Testis (tissue), 3 donors: Measurements from ENCODE around the gene PLPPR3. TPM values are rescaled to one million over a fixed set of nuclear protein-coding genes. Genes with fewer than 3 reads are reported as not detected.

Experiments
- DNase-seq: peaks from one replicate; pipeline ENCODE4 v3.0.0-alpha.2; 2019
- H3K27ac ChIP-seq, 2 donors: fragments of 200-600 bp; sonication (generic); one replicate each; pipeline ENCODE4 v1.5.1; 2019
- H3K27me3 ChIP-seq: fragments of 200-600 bp; sonication (generic); one replicate; pipeline ENCODE4 v1.5.1; 2019
- H3K36me3 ChIP-seq: fragments of 200-600 bp; sonication (generic); one replicate; pipeline ENCODE4 v1.5.1; 2017; ENCODE audit warnings: low read depth; ENCODE audit errors: missing control alignments
- H3K4me1 ChIP-seq: fragments of 200-600 bp; sonication (generic); one replicate; pipeline ENCODE4 v1.5.1; 2019
- H3K4me3 ChIP-seq, 2 donors: fragments of 200-600 bp; sonication (generic); one replicate each; pipeline ENCODE4 v1.5.1; 2017 to 2019
- H3K9me3 ChIP-seq: fragments of 200-600 bp; sonication (generic); one replicate; pipeline ENCODE4 v1.5.1; 2017
- POLR2A ChIP-seq: fragments of 450-650 bp; IDR thresholded peaks from one replicate; pipeline ENCODE4 v1.6.1; 2017; ENCODE audit warnings: antibody characterized with exemption, mild to moderate bottlenecking, moderate library complexity
- WGBS, 2 donors: methylation state at CpG; one replicate each; pipeline ENCODE4 v1.1.5; 2018; 5-methylcytosine and 5-hydroxymethylcytosine counted together
- intact Hi-C: fragments of 100-400 bp; cut with DNase I; formaldehyde crosslinking; loops from one replicate; pipeline ENCODE4 v1.15.1; 2023; ENCODE audit warnings: low total_unique reads
- polyA plus RNA-seq: library from polyadenylated mRNA; stranded (reverse); fragments of 350-450 nt; fragmentation: Illumina TruSeq; extraction: RNeasy Lipid Tissue Mini Kit (QIAGEN cat#74804); gene quantifications from one replicate; pipeline ENCODE4 v1.2.3, GENCODE V29; 2014; ENCODE audit warnings: low read depth, low replicate concordance; ENCODE audit not compliant: insufficient read depth
- total RNA-seq, 2 donors: library from RNA; depleted of rRNA; stranded (reverse); fragments of >200 nt; gene quantifications; one replicate each; pipeline ENCODE4 v1.2.3, GENCODE V29; 2016
- TF ChIP-seq, protein P1 (sequence below), 3 experiments: fragments of 450-650 bp in 2 of 3; fragments of 200-600 bp in 1 of 3; sonication (generic) in 1 of 3; IDR thresholded peaks; one replicate each; pipeline ENCODE4 v1.5.1; 2016 to 2019; ENCODE audit warnings: antibody characterized with exemption in 3 of 3, mild to moderate bottlenecking in 2 of 3, moderate library complexity in 1 of 3

Gene PLPPR3
- total and polyA plus RNA-seq, 3 donors from 2014 or later: 2.7 to 20.1 (median 16.9) TPM

- DNase-seq: no peak
- Histone ChIP-seq H3K4me1 (peaks cover 60% of the 10 kb centered on the region), H3K9me3 (no peaks in the 10 kb centered on the region), H3K36me3 (no peaks in the 10 kb centered on the region), H3K27ac (peak overlapping the region; percentile 72 to 99), H3K27me3 (no peaks in the 10 kb centered on the region), H3K4me3 (peak overlapping the region; percentile 96 to 100)
- intact Hi-C loops: no loop called here
- TF ChIP-seq, protein P1, sequence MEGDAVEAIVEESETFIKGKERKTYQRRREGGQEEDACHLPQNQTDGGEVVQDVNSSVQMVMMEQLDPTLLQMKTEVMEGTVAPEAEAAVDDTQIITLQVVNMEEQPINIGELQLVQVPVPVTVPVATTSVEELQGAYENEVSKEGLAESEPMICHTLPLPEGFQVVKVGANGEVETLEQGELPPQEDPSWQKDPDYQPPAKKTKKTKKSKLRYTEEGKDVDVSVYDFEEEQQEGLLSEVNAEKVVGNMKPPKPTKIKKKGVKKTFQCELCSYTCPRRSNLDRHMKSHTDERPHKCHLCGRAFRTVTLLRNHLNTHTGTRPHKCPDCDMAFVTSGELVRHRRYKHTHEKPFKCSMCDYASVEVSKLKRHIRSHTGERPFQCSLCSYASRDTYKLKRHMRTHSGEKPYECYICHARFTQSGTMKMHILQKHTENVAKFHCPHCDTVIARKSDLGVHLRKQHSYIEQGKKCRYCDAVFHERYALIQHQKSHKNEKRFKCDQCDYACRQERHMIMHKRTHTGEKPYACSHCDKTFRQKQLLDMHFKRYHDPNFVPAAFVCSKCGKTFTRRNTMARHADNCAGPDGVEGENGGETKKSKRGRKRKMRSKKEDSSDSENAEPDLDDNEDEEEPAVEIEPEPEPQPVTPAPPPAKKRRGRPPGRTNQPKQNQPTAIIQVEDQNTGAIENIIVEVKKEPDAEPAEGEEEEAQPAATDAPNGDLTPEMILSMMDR (IDR thresholded peaks at IDR 0.05): no peak
- TF ChIP-seq POLR2A: no peak
- WGBS, 2 donors: 0 to 1% methylated on average over 14 to 44 of the region's 44 CpGs
Measured at GRCh38 chr19:798415-799075, 23.2 kb downstream of the PLPPR3 start.

- 1% methylated on average over 16 to 113 of the region's 129 CpGs for WGBS, 2 donors
- DNase-seq: peak; percentile 83
- Histone ChIP-seq H3K27ac (peak overlapping the region; percentile 72 to 99), H3K4me1 (peaks cover 52% of the 10 kb centered on the region), H3K36me3 (no peaks in the 10 kb centered on the region), H3K9me3 (no peaks in the 10 kb centered on the region), H3K27me3 (no peaks in the 10 kb centered on the region), H3K4me3 (peak overlapping the region; percentile 96 to 100)
- intact Hi-C loops: no loop called here
- TF ChIP-seq, protein P1 (IDR thresholded peaks at IDR 0.05): peak in 1 of 3 experiments; percentile 55
- no peak for TF ChIP-seq POLR2A
Measured at GRCh38 chr19:797528-798414, 24.0 kb downstream of the PLPPR3 start.

- H3K27ac ChIP-seq: peak within 1 kb of the TSS; percentile 82 to 99
- H3K9me3 ChIP-seq: no peaks in the 10 kb centered on the region
- WGBS, 2 donors: 0 to 1% methylated on average over 3 to 59 of the region's 83 CpGs
- peaks cover 44% of the 10 kb centered on the region for H3K4me1 ChIP-seq
- no peaks in the 10 kb centered on the region for H3K36me3 ChIP-seq
- TF ChIP-seq POLR2A: no peak
- TF ChIP-seq, protein P1 (IDR thresholded peaks at IDR 0.05): peak in 1 of 3 experiments; percentile 41
- no peaks in the 10 kb centered on the region for H3K27me3 ChIP-seq
- intact Hi-C loops: no loop called here
- peak; percentile 100 for DNase-seq
- peak within 1 kb of the TSS; percentile 96 to 100 for H3K4me3 ChIP-seq
Measured at GRCh38 chr19:796692-797527, 24.8 kb downstream of the PLPPR3 start, which contains the start of gene PTBP1. TSS of gene PTBP1 (plus strand) at chr19:797452. CDS start at chr19:797498, 46 bp downstream.

DNA sequence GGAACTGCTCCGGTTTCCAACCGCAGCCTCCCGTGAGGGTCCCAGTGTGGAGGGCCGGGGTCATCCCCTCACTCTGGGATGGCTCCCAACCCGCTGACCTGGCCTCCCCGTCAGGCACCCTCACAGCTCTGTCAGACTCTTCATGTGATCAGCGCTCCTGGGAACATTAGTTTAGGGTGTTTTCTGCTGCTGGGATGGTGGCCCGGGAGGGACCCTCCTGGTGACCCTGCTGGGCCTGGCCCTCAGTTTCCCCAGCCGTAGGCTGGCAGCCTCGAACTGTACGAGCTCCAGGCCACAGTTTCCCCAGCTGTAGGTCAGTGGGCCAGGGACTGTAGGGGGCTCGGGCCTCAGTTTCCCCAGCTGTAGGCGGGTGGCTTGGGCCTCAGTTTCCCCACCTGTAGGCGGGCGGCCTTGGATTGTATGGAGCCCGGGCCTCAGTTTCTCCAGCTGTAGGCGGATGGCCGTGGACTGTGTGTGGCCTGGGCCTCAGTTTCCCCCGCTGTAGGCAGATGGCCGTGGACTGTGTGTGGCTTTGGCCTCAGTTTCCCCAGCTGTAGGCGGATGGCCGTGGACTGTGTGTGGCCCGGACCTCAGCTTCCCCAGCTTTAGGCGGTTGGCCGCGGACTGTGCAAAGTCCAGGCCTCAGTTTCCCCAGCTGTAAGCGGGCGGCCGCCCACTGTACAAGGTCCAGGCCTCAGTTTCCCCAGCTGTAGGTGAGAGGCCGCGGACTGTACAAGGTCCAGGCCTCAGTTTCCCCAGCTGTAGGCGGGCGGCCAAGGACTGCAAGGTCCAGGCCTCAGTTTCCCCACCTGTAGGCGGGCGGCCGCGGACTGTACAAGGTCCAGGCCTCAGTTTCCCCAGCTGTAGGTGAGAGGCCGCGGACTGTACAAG is 25.8 kb downstream of the PLPPR3 start:
- H3K36me3 ChIP-seq: no peaks in the 10 kb centered on the region
- no peaks in the 10 kb centered on the region for H3K9me3 ChIP-seq
- no peaks in the 10 kb centered on the region for H3K27me3 ChIP-seq
- no peak for TF ChIP-seq POLR2A
- TF ChIP-seq, protein P1 (IDR thresholded peaks at IDR 0.05): no peak
- H3K4me3 ChIP-seq: peak overlapping the region; percentile 64 to 100
- H3K4me1 ChIP-seq: peaks cover 34% of the 10 kb centered on the region
- H3K27ac ChIP-seq: peak overlapping the region; percentile 82 to 90
- 68 to 70% methylated on average over 16 to 39 of the region's 39 CpGs for WGBS, 2 donors
- intact Hi-C loops: no loop called here
- DNase-seq: no peak
